IgD-negative memory B cell (primary cell): ENCODE data around the gene DPM1. TPM values are rescaled to one million over a fixed set of nuclear protein-coding genes. Genes with fewer than 3 reads are reported as not detected.
A peak's percentile ranks its signal among the peaks of the same experiment; 100 is the strongest.

Experiments
- H3K27ac Mint-ChIP-seq, 3 donors: one replicate each; pipeline ENCODE4 v1.8.0; 2020 to 2022; ENCODE audit warnings: mild to moderate bottlenecking in 3 of 3, mixed read lengths in 3 of 3, moderate library complexity in 1 of 3
- H3K27me3 Mint-ChIP-seq: one replicate; pipeline ENCODE4 v1.8.0; 2021; ENCODE audit warnings: mixed read lengths
- H3K36me3 Mint-ChIP-seq: one replicate; pipeline ENCODE4 v1.8.0; 2020; ENCODE audit warnings: mild to moderate bottlenecking, mixed read lengths
- H3K4me1 Mint-ChIP-seq, 3 donors: one replicate each; pipeline ENCODE4 v1.8.0; 2020 to 2022; ENCODE audit warnings: mixed read lengths in 3 of 3, mild to moderate bottlenecking in 1 of 3
- H3K4me3 Mint-ChIP-seq, 4 donors: one replicate each; pipeline ENCODE4 v1.8.0; 2020 to 2022; ENCODE audit warnings: mild to moderate bottlenecking in 4 of 4, mixed read lengths in 4 of 4, moderate library complexity in 3 of 4
- H3K9me3 Mint-ChIP-seq, 3 donors: one replicate each; pipeline ENCODE4 v1.8.0; 2020 to 2021; ENCODE audit warnings: mixed read lengths in 3 of 3, mild to moderate bottlenecking in 1 of 3
- polyA plus RNA-seq: library from polyadenylated mRNA; unstranded; fragments of 300-500 nt; fragmentation: Illumina TruSeq; gene quantifications from one replicate; pipeline ENCODE4 v1.2.3, GENCODE V29; 2021

The DPM1 gene
- 62.1 TPM for polyA plus RNA-seq

DNA sequence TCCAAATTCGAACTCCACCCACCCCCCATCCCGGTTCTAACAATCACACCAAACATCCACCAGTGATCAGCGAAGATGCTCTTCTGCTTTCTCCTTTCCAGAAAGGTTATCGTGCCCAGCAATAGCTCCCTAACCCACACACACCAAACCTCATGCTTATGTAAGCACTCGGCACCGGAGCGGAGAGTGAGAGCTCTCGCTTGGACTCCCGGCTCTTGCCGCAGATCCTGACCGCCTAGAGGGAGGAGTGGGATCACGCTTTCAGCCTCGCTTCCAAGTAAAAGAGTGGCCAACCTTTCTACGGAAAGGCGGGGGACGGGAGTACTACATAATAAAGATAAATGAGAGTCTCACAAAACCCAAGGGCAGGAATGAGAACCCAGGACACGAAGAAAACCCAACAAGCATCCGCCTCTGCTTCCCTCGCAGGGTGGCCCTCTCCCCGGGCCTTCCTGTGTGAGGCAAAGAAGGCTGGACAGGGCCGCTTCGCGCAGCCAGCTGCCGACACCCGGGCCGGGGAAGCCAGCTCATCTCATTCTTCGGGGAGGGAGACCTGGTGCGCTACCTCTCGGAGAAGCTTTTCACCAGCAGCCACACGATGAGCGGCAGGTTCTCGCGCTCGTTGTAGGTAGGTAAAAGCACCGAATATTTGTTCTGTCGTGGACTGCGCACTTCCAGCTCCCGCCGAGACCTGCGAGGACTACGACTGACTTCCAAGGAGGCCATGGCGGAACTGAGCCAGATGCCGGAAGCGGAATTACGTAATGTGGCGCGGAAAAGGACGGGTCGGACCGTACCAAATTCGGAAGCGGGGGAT, at the start of gene DPM1:
DPM1 (minus strand) TSS at position 735 of the 817 bp plus-strand sequence; CDS start at position 726, 9 bp downstream.
- Mint-ChIP-seq H3K36me3 (peaks cover 2% of the 10 kb centered on the region), H3K4me1 (peaks cover 13 to 32% (median 32%) of the 10 kb centered on the region in 3 donors), H3K27ac (peak within 1 kb of the TSS; percentile 99 to 100 (median 100)), H3K4me3 (peak within 1 kb of the TSS; percentile 96 to 99 (median 99)), H3K27me3 (no peaks in the 10 kb centered on the region), H3K9me3 (no peaks in the 10 kb centered on the region)

DNA sequence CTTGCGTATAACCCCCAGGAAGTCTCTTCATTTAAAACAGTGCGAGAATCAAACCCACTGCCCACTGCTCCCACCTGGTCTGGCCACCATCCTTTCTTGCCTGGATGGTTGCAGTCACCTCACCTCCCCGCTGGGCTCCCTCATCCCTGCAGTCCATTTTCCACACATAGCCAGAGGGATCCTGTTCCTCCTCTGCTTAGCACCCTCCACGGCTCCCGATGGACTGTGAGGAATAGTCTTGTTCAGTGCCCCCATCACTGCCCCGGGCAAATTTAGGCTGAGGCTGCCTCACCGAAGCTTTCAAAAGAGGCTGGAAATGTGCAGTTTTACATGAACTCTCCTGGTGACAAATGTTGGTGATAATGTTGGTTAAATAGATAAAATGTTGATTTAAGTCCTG, 46.9 kb upstream of the DPM1 start:
- Mint-ChIP-seq H3K36me3 (no peaks in the 10 kb centered on the region), H3K9me3 (no peaks in the 10 kb centered on the region), H3K27ac (no peak overlapping the region), H3K4me3 (no peak overlapping the region), H3K4me1 (peaks cover 0 to 2% (median 0%) of the 10 kb centered on the region in 3 donors), H3K27me3 (peaks cover 7% of the 10 kb centered on the region)

GRCh38 chr20:51004781-51005180, 46.4 kb upstream of the DPM1 start:
- no peak overlapping the region for H3K27ac Mint-ChIP-seq
- H3K27me3 Mint-ChIP-seq = peaks cover 7% of the 10 kb centered on the region
- no peak overlapping the region for H3K4me3 Mint-ChIP-seq
- no peaks in the 10 kb centered on the region for H3K9me3 Mint-ChIP-seq
- H3K4me1 Mint-ChIP-seq = peaks cover 0 to 2% (median 0%) of the 10 kb centered on the region in 3 donors
- no peaks in the 10 kb centered on the region for H3K36me3 Mint-ChIP-seq

- Mint-ChIP-seq H3K36me3 (no peaks in the 10 kb centered on the region), H3K9me3 (no peaks in the 10 kb centered on the region), H3K4me1 (peaks cover 0 to 2% (median 0%) of the 10 kb centered on the region in 3 donors), H3K27ac (no peak overlapping the region), H3K4me3 (no peak overlapping the region), H3K27me3 (peaks cover 10% of the 10 kb centered on the region)
These were observed 46.0 kb upstream of the DPM1 start for GRCh38 chr20:51004305-51004727.

DNA sequence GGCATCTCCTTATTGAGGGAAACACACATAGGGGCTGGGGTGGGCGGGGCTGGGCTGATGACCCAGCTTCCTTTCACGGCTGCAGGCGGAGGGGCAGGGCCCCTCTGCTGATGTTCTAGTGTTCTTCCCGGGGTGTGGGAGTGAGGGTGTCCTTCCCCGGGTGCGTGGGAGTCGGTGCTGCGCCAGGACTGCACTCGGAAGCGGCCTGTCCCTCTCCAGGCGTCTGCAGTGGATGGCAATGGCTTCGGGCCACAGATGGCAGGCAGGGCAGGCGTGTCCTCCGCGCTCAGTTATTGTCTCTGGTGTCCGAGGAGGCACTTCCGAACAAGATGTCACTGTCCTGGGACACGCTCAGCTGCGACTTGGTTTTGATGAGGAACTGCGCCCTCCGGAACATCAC, 45.4 kb upstream of the DPM1 start:
- Mint-ChIP-seq H3K27ac (peak overlapping the region in 1 of 3 donors; percentile 48), H3K9me3 (no peaks in the 10 kb centered on the region), H3K4me3 (no peak overlapping the region), H3K27me3 (peaks cover 16% of the 10 kb centered on the region), H3K4me1 (peaks cover 0 to 2% (median 0%) of the 10 kb centered on the region in 3 donors), H3K36me3 (no peaks in the 10 kb centered on the region)

GRCh38 chr20:51002633-51003032, 44.3 kb upstream of the DPM1 start:
- H3K27me3 Mint-ChIP-seq = peaks cover 17% of the 10 kb centered on the region
- H3K36me3 Mint-ChIP-seq = no peaks in the 10 kb centered on the region
- no peaks in the 10 kb centered on the region for H3K9me3 Mint-ChIP-seq
- H3K4me1 Mint-ChIP-seq = peaks cover 0 to 2% (median 0%) of the 10 kb centered on the region in 3 donors
- no peak overlapping the region for H3K4me3 Mint-ChIP-seq
- H3K27ac Mint-ChIP-seq = no peak overlapping the region

- Mint-ChIP-seq H3K4me3 (no peak overlapping the region), H3K27ac (no peak overlapping the region), H3K36me3 (no peaks in the 10 kb centered on the region), H3K27me3 (peaks cover 17% of the 10 kb centered on the region), H3K4me1 (peaks cover 0 to 2% (median 0%) of the 10 kb centered on the region in 3 donors), H3K9me3 (no peaks in the 10 kb centered on the region)
These were observed 43.3 kb upstream of the DPM1 start for GRCh38 chr20:51001430-51002265.

DNA sequence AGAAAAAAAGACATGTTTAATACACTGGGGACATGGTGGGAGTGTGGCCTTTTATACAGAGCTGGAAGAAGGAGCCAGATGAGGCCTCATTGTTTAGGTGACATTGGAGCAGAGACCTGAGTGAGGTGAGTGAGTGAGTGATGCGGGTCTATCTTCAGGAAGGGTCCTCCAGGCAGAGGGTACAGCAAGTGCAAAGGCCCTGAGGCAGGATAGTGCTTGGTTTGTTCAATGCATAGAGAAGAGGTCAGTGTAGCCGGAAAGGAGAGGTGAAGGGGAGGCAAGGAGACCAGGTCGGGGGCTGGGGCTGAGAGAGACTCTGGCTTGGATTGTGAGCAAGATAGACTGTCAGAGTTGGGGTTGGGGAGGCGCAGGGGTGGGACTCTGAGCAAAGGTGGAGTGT, 41.0 kb upstream of the DPM1 start:
- Mint-ChIP-seq H3K9me3 (no peaks in the 10 kb centered on the region), H3K27me3 (peaks cover 15% of the 10 kb centered on the region), H3K27ac (no peak overlapping the region), H3K4me3 (no peak overlapping the region), H3K36me3 (no peaks in the 10 kb centered on the region), H3K4me1 (no peaks in the 10 kb centered on the region)

DNA sequence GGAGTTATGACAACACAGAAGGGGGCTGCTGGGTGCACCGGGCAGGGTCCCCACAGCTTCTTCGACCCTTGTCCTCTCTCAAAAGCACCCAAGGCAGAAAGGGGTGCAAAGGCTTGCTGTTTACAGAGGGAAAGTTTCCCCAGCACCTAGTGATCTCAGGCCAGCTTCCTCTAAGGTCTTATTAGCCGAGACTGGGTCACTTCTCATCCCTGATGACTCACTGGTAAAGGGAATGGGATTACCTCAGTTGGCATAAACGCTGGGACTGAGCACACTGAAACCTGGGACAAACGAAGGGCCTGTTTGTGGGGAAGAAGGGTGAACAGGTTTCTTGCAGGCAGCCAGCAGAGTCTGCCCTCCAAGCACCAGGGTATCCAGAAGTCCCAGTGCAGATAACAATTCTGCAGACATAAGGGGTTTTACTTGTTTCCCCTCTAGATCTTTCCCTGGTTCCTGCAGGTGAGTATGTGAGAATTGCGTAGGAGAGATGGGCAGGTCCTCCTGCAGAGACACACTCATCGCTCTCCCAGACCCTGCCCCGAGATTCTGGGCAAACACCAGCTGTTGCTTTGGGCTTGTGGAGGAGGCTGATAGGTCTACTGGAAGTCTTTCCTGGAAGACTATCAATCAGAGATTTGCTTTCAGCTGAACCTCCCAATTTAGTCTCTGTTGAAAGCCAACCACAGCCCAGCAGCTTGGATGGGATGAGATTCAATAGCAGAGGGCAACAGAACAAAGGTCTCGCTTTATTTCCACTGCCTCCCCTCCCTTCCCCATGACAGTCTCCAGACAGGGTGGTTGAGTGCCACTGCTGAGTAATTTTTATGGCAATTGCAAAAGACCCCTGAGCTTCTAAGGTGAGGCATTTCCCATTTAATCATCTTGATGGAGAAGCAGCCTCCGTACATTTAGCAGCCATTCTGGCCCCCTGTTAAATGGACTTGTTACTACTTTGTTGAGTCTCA, 38.9 kb upstream of the DPM1 start:
- H3K36me3 Mint-ChIP-seq = no peaks in the 10 kb centered on the region
- peaks cover 14% of the 10 kb centered on the region for H3K27me3 Mint-ChIP-seq
- peak overlapping the region in 1 of 4 donors; percentile 52 for H3K4me3 Mint-ChIP-seq
- no peaks in the 10 kb centered on the region for H3K9me3 Mint-ChIP-seq
- H3K4me1 Mint-ChIP-seq = peaks cover 0 to 9% (median 0%) of the 10 kb centered on the region in 3 donors
- no peak overlapping the region for H3K27ac Mint-ChIP-seq

DNA sequence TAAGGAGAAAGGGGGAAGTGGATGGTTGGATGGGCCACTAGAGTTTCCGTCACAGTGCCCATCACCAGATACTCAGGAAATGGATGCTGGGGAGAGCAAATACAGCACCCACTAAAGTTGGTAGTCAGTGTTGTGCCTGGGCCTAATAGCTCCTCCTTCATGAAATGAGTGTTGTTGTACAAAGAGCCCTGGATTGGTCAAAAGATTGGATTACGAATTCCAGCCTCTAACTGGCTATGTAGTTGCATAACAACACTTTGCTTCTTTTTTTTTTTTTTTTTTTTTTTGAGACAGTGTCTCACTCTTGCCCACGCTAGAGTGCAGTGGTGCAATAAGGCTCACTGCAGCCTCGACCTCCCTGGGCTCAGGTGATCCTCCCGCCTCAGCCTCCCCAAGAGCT, 37.2 kb upstream of the DPM1 start:
- Mint-ChIP-seq H3K4me1 (peaks cover 0 to 10% (median 0%) of the 10 kb centered on the region in 3 donors), H3K36me3 (no peaks in the 10 kb centered on the region), H3K27me3 (peaks cover 14% of the 10 kb centered on the region), H3K4me3 (no peak overlapping the region), H3K27ac (no peak overlapping the region), H3K9me3 (no peaks in the 10 kb centered on the region)

GRCh38 chr20:50993876-50994275, 35.5 kb upstream of the DPM1 start:
- Mint-ChIP-seq H3K27me3 (peaks cover 9% of the 10 kb centered on the region), H3K36me3 (no peaks in the 10 kb centered on the region)

DNA sequence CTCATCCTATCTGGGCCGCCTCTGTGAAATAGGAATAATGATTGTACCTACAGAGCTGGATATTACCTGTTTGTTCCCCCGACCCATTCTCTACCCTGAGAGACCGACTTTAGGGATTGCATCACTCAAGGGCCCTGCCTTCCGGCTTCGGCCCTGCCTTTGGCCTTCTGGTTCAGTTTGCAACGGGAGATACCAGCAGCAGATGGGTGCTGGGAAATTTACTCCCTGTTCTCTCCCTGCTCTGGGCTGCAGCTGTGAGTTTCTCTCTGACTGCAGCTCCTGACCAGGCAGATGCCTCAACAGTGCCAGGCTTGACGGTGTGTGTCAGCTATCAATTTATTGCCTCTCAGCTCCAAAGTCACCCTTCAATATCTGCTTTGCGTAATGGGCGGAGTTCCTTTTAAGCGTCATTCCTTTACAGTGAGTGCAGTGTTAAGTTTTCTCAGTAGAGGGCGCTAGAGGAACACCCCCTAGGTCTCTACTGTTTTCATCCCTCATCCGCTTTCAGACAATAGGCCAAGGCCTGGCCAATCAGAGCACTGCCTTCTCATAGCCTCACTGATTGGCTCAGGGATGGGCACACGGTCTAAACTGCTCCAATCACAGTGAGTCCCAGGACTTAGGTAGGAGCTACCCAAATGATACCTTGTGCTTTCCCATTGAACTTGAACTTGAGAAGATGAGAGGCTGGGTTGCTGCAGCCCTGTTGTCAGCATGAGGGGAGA, 34.6 kb upstream of the DPM1 start:
- peaks cover 6% of the 10 kb centered on the region for H3K27me3 Mint-ChIP-seq
- H3K4me3 Mint-ChIP-seq = no peak overlapping the region
- H3K36me3 Mint-ChIP-seq = no peaks in the 10 kb centered on the region
- H3K27ac Mint-ChIP-seq = no peak overlapping the region
- peaks cover 0 to 10% (median 0%) of the 10 kb centered on the region in 3 donors for H3K4me1 Mint-ChIP-seq
- no peaks in the 10 kb centered on the region for H3K9me3 Mint-ChIP-seq

More at GRCh38 chr20:50993876-50994275, 35.5 kb upstream of the DPM1 start:
- Mint-ChIP-seq H3K27ac (no peak overlapping the region), H3K4me3 (no peak overlapping the region), H3K4me1 (peaks cover 0 to 10% (median 0%) of the 10 kb centered on the region in 3 donors), H3K9me3 (no peaks in the 10 kb centered on the region)

DNA sequence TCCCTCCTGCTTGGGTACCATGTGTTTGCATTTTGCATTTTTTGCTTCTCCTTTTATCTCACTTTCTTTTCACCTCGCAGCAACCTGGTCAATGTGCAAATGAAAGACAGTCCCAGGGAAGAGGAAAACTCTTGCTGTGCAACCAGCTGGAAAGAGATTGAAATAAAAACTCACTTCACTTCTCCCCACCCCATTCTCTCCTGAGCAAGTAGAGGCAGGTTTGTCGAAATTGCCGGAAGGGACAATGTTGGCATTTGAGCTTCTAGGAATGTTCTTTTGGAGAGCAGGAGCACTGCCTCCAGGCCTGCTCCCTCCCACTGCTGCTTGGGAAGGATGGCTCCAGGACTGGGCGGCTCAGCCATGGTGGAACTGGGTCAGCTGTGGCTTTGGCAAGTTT, 34.0 kb upstream of the DPM1 start:
- H3K9me3 Mint-ChIP-seq = no peaks in the 10 kb centered on the region
- H3K36me3 Mint-ChIP-seq = no peaks in the 10 kb centered on the region

DNA sequence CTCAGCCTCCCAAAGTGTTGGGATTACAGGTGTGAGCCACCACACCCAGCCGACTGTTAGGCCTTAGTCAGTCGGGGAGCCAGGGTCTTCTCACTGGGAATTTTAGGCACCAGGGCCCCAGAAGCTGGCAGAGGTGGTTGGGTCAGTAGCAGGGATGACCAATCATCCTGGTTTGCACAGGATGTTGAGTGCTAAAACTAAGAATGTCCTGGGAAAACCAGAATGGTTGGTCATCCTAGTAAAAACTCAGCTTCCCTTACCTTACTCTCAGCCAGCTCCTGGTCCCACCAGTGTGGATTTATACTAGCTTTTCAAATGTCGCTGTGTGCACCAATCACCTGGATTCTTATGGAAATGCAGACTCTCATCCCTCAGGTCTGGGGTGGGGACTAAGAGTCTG, 32.7 kb upstream of the DPM1 start:
- peaks cover 11% of the 10 kb centered on the region for H3K27me3 Mint-ChIP-seq
- H3K4me3 Mint-ChIP-seq = no peak overlapping the region
- peak overlapping the region in 1 of 3 donors; percentile 19 for H3K27ac Mint-ChIP-seq
- peaks cover 0 to 11% (median 2%) of the 10 kb centered on the region in 3 donors for H3K4me1 Mint-ChIP-seq
- H3K9me3 Mint-ChIP-seq = no peaks in the 10 kb centered on the region
- H3K36me3 Mint-ChIP-seq = no peaks in the 10 kb centered on the region

More for the DNA sequence above, 34.0 kb upstream of the DPM1 start:
- Mint-ChIP-seq H3K4me3 (peak overlapping the region in 1 of 4 donors; percentile 65), H3K4me1 (peaks cover 0 to 11% (median 2%) of the 10 kb centered on the region in 3 donors), H3K27me3 (peaks cover 9% of the 10 kb centered on the region), H3K27ac (no peak overlapping the region)
